Type B pancreatic cell (in vitro differentiated cells): Measurements from ENCODE around the gene EBI3. TPM values are rescaled to one million over a fixed set of nuclear protein-coding genes. Genes with fewer than 3 reads are reported as not detected.

ENCODE experiments used
- DNase-seq: peaks from one replicate; pipeline ENCODE4 v3.0.0; 2021; ENCODE audit warnings: mixed read lengths; ENCODE audit not compliant: unreplicated experiment; ENCODE audit errors: extremely low spot score
- H3K27ac Mint-ChIP-seq: 2 replicates; pipeline ENCODE4 v1.8.0; 2021; ENCODE audit warnings: mild to moderate bottlenecking, mixed read lengths
- H3K27me3 Mint-ChIP-seq: 2 replicates; pipeline ENCODE4 v1.8.0; 2021; ENCODE audit warnings: mixed read lengths
- H3K36me3 Mint-ChIP-seq: 2 replicates; pipeline ENCODE4 v1.8.0; 2021; ENCODE audit warnings: mixed read lengths
- H3K4me1 Mint-ChIP-seq: one replicate; pipeline ENCODE4 v1.8.0; 2021; ENCODE audit warnings: mixed read lengths; ENCODE audit not compliant: unreplicated experiment
- H3K4me3 Mint-ChIP-seq: 2 replicates; pipeline ENCODE4 v1.8.0; 2021; ENCODE audit warnings: mild to moderate bottlenecking, mixed read lengths
- H3K9me3 Mint-ChIP-seq: 2 replicates; pipeline ENCODE4 v1.8.0; 2021; ENCODE audit warnings: mixed read lengths
- total RNA-seq: library from RNA; stranded (reverse); gene quantifications from 2 replicates; pipeline ENCODE4 v1.2.1, GENCODE V29; 2021; ENCODE audit warnings: low replicate concordance
- TF ChIP-seq, protein P1 (sequence below): fragments of 200-600 bp; sonication (generic); conservative IDR thresholded peaks from 2 replicates; pipeline ENCODE4 v1.5.0; 2021; ENCODE audit warnings: antibody characterized with exemption, mild to moderate bottlenecking

Gene EBI3
- total RNA-seq, 1 donor from 2014 or later, result 0.43 TPM

DNA sequence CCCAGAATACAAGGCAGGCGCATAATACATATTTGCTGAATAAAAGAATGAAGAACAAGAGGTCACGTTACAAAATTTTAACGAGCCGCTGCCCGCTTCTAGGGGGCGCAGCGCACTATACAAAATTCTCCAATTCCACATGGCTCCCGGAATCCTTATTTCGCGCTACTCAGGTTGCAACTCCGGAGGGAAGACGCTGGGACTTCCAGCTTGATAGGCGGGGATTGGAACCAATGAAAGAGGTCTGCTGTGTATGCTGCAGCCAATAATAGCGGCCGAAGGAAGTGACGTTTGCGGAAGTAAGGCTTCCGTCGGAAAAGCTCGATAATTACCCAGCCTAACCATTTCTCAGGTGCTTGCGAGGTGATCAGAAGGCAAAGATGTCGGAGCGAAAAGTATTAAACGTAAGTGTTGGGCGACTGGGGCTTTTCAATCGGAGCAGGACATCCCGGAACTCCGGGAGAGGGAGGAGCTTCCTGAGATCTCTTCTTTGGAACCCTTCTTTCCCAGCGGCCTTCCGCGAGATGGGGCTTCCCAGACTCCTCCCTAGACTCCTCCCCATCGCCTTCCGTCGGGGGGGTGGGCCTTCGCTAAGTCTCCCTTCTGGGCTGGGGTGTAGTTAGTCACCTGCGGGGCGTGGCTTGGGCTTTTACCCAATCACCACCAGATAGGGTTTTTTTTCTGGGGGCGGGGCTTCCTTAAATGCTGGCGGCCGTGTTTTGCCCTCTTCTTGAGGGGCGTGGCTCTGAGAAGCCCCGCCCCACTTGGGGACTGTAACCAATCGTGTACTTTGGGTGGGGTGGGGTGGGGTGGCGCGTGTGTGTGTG is 17.7 kb downstream of the EBI3 start, which contains the start of gene YJU2:
TSS of gene YJU2 (plus strand) at position 314 of the 827 bp plus-strand sequence. CDS start at position 381, 67 bp downstream.
- H3K36me3 Mint-ChIP-seq, result peaks cover 20% of the 10 kb centered on the region
- peaks cover 3% of the 10 kb centered on the region for H3K9me3 Mint-ChIP-seq
- H3K27me3 Mint-ChIP-seq, result no peaks in the 10 kb centered on the region
- peak; percentile 97 for DNase-seq
- H3K4me3 Mint-ChIP-seq, result peak within 1 kb of the TSS; percentile 95
- peak within 1 kb of the TSS; percentile 98 for H3K27ac Mint-ChIP-seq
- H3K4me1 Mint-ChIP-seq, result no peaks in the 10 kb centered on the region
- TF ChIP-seq, protein P1, sequence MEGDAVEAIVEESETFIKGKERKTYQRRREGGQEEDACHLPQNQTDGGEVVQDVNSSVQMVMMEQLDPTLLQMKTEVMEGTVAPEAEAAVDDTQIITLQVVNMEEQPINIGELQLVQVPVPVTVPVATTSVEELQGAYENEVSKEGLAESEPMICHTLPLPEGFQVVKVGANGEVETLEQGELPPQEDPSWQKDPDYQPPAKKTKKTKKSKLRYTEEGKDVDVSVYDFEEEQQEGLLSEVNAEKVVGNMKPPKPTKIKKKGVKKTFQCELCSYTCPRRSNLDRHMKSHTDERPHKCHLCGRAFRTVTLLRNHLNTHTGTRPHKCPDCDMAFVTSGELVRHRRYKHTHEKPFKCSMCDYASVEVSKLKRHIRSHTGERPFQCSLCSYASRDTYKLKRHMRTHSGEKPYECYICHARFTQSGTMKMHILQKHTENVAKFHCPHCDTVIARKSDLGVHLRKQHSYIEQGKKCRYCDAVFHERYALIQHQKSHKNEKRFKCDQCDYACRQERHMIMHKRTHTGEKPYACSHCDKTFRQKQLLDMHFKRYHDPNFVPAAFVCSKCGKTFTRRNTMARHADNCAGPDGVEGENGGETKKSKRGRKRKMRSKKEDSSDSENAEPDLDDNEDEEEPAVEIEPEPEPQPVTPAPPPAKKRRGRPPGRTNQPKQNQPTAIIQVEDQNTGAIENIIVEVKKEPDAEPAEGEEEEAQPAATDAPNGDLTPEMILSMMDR, result peak; percentile 66

DNA sequence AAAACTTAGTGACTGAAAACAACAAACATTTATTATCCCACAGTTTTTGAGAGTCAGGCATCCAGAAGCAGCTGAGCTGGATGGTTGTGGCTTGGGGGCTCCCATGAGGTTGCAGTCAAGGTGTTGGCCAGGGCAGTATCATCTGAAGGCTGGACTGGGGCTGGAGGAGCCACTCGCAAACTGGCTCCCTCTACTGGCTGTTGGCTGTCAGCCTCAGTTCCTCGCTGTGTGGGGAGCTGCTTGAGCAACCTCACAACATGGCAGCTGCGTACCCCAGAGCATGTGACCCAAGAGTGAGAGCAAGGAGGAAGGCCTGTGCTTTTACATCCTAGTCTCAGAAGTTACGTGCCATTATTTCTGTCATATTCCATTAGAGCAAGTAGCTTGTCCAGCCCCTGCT is 27.2 kb downstream of the EBI3 start:
- no peak for DNase-seq
- Mint-ChIP-seq H3K9me3 (peaks cover 5% of the 10 kb centered on the region), H3K27me3 (no peaks in the 10 kb centered on the region), H3K36me3 (peaks cover 22% of the 10 kb centered on the region), H3K27ac (no peak overlapping the region), H3K4me3 (no peak overlapping the region), H3K4me1 (no peaks in the 10 kb centered on the region)
- TF ChIP-seq, protein P1, result no peak

DNA sequence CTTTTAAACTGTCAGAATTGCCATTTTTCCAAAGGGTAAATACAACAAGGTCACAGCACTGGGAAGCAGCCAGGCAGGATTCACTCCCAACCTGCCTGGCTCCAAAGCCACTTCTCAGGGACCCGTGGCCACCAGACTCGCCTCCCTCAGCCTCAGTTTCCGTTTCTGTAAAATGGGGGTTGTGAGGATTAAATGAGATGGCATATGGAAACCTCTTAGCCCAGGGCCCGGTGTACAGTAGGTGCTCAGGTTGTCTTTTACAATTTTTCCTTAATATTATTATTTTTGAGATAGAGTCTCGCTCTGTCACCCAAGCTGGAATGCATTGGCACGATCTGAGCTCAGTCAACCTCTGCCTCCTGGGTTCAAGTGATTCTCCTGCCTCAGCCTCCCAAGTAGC is 27.7 kb downstream of the EBI3 start:
- Mint-ChIP-seq H3K4me1 (no peaks in the 10 kb centered on the region), H3K27ac (no peak overlapping the region), H3K27me3 (no peaks in the 10 kb centered on the region), H3K4me3 (no peak overlapping the region), H3K36me3 (peaks cover 22% of the 10 kb centered on the region), H3K9me3 (peaks cover 5% of the 10 kb centered on the region)
- DNase-seq, result no peak
- TF ChIP-seq, protein P1, result no peak

DNA sequence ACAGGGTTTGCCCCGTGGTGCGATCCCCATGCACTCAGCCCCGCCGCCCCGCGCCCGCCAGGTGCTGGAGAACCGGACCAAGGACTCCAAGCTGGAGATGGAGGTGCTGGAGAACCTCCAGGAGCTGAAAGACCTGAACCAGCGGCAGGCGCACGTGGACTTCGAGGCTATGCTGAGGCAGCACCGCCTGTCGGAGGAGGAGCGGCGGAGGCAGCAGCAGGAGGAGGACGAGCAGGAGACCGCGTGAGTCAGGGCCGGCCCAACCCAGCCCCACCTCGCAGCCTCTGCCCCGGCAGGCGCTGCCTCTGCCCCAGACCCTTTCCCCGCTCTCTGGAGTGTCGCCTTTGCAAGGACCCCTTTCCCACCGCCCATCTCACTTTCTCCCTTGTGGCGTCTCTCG is 28.9 kb downstream of the EBI3 start:
- H3K4me1 Mint-ChIP-seq, result no peaks in the 10 kb centered on the region
- H3K4me3 Mint-ChIP-seq, result no peak overlapping the region
- TF ChIP-seq, protein P1, result no peak
- DNase-seq, result no peak
- no peak overlapping the region for H3K27ac Mint-ChIP-seq
- no peaks in the 10 kb centered on the region for H3K27me3 Mint-ChIP-seq
- peaks cover 22% of the 10 kb centered on the region for H3K36me3 Mint-ChIP-seq
- H3K9me3 Mint-ChIP-seq, result peaks cover 5% of the 10 kb centered on the region

DNA sequence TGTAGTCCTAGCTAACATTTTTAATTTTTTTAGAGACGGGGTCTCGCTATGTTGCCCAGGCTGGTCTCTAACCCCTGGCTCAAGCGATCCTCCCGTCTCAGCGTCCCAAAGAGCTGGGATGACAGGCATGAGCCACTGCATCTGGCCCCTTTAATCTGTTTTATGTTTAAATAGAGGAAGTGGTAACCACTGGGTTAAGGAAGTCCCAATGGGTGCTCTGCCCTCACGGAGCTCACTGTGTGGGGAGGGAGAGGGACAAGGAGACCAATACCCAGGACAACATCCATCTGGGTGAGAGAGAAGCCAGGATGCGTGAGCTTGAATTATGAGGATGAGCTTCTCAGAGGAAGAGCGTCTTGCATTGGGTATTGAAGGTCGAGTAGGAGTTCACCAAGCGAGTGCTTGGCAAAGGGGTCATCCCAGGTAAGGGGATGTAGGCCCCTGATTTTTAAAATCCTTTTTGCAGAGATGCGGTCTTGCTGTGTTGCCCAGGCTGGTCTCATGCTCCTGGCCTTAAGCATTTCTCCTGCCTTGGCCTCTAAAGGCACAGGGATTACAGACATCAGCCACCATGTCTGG is 31.4 kb downstream of the EBI3 start:
- Mint-ChIP-seq H3K27me3 (no peaks in the 10 kb centered on the region), H3K9me3 (no peaks in the 10 kb centered on the region), H3K4me3 (no peak overlapping the region), H3K4me1 (no peaks in the 10 kb centered on the region), H3K36me3 (peaks cover 11% of the 10 kb centered on the region), H3K27ac (peak overlapping the region; percentile 73)
- TF ChIP-seq, protein P1, result no peak
- DNase-seq, result no peak
